ENCODE data around the gene XIRP2. TPM values are rescaled to one million over a fixed set of nuclear protein-coding genes. Genes with fewer than 3 reads are reported as not detected.

Gene XIRP2
- total and polyA plus RNA-seq, 4 donors: under 0.01 to 0.14 (median 0.01) TPM; not detected in 1

DNA sequence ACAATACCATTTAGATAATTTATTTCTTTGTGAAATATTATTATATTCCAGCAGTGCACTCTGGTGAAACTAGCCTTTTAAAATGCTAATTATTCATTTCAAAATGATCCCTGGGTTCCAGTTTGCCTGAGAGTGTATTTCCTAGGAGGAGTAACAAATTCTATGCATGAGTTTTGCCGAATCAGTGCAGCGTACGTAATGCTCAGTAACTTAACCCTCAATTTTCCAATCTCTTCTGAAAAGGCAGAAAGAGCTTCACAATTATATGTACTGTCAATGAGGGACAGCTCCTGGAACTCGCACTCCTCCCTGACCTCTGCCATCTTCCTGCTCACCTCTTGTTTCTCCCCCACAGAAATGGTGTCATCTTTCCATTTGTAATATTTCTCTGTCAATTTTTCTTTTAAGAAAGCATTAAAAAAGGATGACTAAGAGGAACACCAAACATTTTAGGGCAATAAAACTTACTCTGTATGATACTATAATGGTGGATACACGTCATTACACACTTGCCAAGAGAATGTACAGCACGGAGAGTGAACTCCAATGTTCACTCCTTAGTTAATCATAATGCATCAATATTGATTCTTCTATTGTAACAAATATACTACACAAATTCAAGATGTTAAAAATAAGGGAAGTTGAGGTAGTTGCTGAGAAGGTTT, 25.7 kb upstream of the XIRP2 start:
- Histone ChIP-seq H3K4me3 (ENCODE audit: low read depth in 1 of 3, low read length in 3 of 3) (no peak overlapping the region), H3K27me3 (ENCODE audit: control insufficient read depth in 4 of 4, insufficient read depth in 4 of 4, low read length in 3 of 4) (no peaks in the 10 kb centered on the region), H3K36me3 (ENCODE audit: control insufficient read depth in 4 of 4, insufficient read depth in 3 of 4, low read depth in 1 of 4, low read length in 3 of 4) (no peaks in the 10 kb centered on the region), H3K9me3 (ENCODE audit: control insufficient read depth in 4 of 4, low read length in 3 of 4) (no peaks in the 10 kb centered on the region), H3K4me1 (ENCODE audit: control insufficient read depth in 4 of 4, insufficient read depth in 4 of 4, low read length in 3 of 4) (no peaks in the 10 kb centered on the region), H3K9ac (ENCODE audit: low read depth in 1 of 2, low read length in 2 of 2) (no peak overlapping the region), H3K27ac (ENCODE audit: low read depth in 1 of 2, low read length in 2 of 2) (no peak overlapping the region)
- DNase-seq (ENCODE audit: low spot score): no peak
- WGBS: 62% methylated on average over 6 of the region's 6 CpGs
- no peak for TF ChIP-seq HNF4G (IDR thresholded peaks at IDR 0.05)

DNA sequence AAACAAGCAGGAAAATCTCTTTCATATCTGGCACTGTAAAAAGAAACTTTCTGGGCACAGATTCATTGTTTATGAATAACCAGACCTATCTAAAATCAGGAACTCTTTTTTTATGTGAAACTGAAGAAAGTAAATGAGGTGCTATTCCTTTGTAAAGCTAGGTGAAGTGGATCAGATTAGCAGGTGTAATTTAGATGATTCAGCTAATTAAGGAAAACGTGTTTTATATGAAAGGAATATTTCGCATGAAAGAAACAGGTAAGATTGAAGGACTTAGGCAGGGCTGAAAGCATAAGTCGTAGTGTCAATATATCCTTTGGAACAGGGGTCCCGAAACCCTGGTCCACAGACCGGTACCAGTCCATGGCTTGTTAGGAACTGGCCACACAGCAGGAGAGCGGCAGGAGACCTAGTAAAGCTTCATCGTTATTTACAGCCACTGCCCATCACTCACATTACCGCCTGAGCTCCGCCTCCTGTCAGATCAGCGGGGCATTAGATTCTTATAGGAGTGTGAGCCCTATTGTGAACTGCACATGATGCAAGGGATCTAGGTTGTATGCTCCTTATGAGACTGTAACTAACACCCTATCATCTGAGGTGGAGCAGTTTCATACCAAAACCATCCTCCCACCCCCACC, 20.3 kb upstream of the XIRP2 start:
- Histone ChIP-seq H3K36me3 (ENCODE audit: control insufficient read depth in 4 of 4, insufficient read depth in 3 of 4, low read depth in 1 of 4, low read length in 3 of 4) (no peaks in the 10 kb centered on the region), H3K9ac (ENCODE audit: low read depth in 1 of 2, low read length in 2 of 2) (no peak overlapping the region), H3K27ac (ENCODE audit: low read depth in 1 of 2, low read length in 2 of 2) (no peak overlapping the region), H3K27me3 (ENCODE audit: control insufficient read depth in 4 of 4, insufficient read depth in 4 of 4, low read length in 3 of 4) (peaks cover 0 to 3% (median 0%) of the 10 kb centered on the region in 4 donors), H3K4me3 (ENCODE audit: low read depth in 1 of 3, low read length in 3 of 3) (no peak overlapping the region), H3K9me3 (ENCODE audit: control insufficient read depth in 4 of 4, low read length in 3 of 4) (no peaks in the 10 kb centered on the region), H3K4me1 (ENCODE audit: control insufficient read depth in 4 of 4, insufficient read depth in 4 of 4, low read length in 3 of 4) (no peaks in the 10 kb centered on the region)
- 63% methylated on average over 10 of the region's 10 CpGs for WGBS
- DNase-seq (ENCODE audit: low spot score): no peak
- TF ChIP-seq, protein P1, sequence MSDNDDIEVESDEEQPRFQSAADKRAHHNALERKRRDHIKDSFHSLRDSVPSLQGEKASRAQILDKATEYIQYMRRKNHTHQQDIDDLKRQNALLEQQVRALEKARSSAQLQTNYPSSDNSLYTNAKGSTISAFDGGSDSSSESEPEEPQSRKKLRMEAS (IDR thresholded peaks at IDR 0.05): no peak
- TF ChIP-seq JUND (IDR thresholded peaks at IDR 0.05): no peak
- no peak for TF ChIP-seq TAF1 (conservative IDR thresholded peaks at IDR 0.05)
- TF ChIP-seq YY1 (IDR thresholded peaks at IDR 0.05): no peak
- no peak for TF ChIP-seq HNF4G (IDR thresholded peaks at IDR 0.05)
- TF ChIP-seq, protein P2, sequence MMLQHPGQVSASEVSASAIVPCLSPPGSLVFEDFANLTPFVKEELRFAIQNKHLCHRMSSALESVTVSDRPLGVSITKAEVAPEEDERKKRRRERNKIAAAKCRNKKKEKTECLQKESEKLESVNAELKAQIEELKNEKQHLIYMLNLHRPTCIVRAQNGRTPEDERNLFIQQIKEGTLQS (IDR thresholded peaks at IDR 0.05): no peak
- TF ChIP-seq NR2F2 (IDR thresholded peaks at IDR 0.05): no peak
- TF ChIP-seq EGR1 (IDR thresholded peaks at IDR 0.05; ENCODE audit: low read depth in 2 of 2): no peak
- no peak for TF ChIP-seq RXRA (IDR thresholded peaks at IDR 0.05)
- no peak for TF ChIP-seq GABPA (IDR thresholded peaks at IDR 0.05 in 1 of 2, conservative IDR thresholded peaks at IDR 0.05 in 1 of 2)
- no peak for TF ChIP-seq HNF4A (conservative IDR thresholded peaks at IDR 0.05)
- TF ChIP-seq, protein P3, sequence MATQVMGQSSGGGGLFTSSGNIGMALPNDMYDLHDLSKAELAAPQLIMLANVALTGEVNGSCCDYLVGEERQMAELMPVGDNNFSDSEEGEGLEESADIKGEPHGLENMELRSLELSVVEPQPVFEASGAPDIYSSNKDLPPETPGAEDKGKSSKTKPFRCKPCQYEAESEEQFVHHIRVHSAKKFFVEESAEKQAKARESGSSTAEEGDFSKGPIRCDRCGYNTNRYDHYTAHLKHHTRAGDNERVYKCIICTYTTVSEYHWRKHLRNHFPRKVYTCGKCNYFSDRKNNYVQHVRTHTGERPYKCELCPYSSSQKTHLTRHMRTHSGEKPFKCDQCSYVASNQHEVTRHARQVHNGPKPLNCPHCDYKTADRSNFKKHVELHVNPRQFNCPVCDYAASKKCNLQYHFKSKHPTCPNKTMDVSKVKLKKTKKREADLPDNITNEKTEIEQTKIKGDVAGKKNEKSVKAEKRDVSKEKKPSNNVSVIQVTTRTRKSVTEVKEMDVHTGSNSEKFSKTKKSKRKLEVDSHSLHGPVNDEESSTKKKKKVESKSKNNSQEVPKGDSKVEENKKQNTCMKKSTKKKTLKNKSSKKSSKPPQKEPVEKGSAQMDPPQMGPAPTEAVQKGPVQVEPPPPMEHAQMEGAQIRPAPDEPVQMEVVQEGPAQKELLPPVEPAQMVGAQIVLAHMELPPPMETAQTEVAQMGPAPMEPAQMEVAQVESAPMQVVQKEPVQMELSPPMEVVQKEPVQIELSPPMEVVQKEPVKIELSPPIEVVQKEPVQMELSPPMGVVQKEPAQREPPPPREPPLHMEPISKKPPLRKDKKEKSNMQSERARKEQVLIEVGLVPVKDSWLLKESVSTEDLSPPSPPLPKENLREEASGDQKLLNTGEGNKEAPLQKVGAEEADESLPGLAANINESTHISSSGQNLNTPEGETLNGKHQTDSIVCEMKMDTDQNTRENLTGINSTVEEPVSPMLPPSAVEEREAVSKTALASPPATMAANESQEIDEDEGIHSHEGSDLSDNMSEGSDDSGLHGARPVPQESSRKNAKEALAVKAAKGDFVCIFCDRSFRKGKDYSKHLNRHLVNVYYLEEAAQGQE (IDR thresholded peaks at IDR 0.05): no peak
- TF ChIP-seq RAD21 (IDR thresholded peaks at IDR 0.05): no peak

DNA sequence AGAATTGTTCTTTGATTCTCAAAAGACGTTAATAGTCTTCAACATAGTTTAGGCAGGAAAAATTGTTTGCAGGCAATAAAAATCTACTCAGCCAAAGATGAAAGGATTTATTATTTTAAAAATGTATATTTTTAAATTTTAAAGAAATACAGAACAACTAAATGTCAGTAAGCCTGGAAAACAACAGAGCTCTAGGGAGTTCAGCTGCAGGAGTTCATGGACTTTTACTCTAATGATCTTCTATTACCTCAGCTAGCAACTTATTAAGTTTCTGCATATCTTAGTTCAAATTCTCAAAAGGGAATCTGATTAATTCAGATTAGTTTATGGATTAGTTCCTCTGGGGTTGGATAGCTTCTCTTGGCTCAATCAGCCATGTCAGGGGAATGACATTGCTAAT, 17.9 kb upstream of the XIRP2 start:
- H3K4me3 ChIP-seq (ENCODE audit: low read depth in 1 of 3, low read length in 3 of 3): no peak overlapping the region
- no peak for DNase-seq (ENCODE audit: low spot score)
- H3K9ac ChIP-seq (ENCODE audit: low read depth in 1 of 2, low read length in 2 of 2): no peak overlapping the region
- TF ChIP-seq HNF4A (conservative IDR thresholded peaks at IDR 0.05): no peak
- no peak for TF ChIP-seq HNF4G (IDR thresholded peaks at IDR 0.05)
- TF ChIP-seq FOXA2 (IDR thresholded peaks at IDR 0.05): no peak
- no peak for TF ChIP-seq JUND (IDR thresholded peaks at IDR 0.05)
- no peak for TF ChIP-seq FOXA1 (IDR thresholded peaks at IDR 0.05)
- no peak for TF ChIP-seq RAD21 (IDR thresholded peaks at IDR 0.05)
- no peak for TF ChIP-seq EGR1 (IDR thresholded peaks at IDR 0.05; ENCODE audit: low read depth in 2 of 2)
- 93% methylated on average over 1 of the region's 1 CpG for WGBS
- no peaks in the 10 kb centered on the region for H3K36me3 ChIP-seq (ENCODE audit: control insufficient read depth in 4 of 4, insufficient read depth in 3 of 4, low read depth in 1 of 4, low read length in 3 of 4)
- no peaks in the 10 kb centered on the region for H3K4me1 ChIP-seq (ENCODE audit: control insufficient read depth in 4 of 4, insufficient read depth in 4 of 4, low read length in 3 of 4)
- H3K27ac ChIP-seq (ENCODE audit: low read depth in 1 of 2, low read length in 2 of 2): no peak overlapping the region
- no peaks in the 10 kb centered on the region for H3K9me3 ChIP-seq (ENCODE audit: control insufficient read depth in 4 of 4, low read length in 3 of 4)
- H3K27me3 ChIP-seq (ENCODE audit: control insufficient read depth in 4 of 4, insufficient read depth in 4 of 4, low read length in 3 of 4): peaks cover 0 to 3% (median 0%) of the 10 kb centered on the region in 4 donors

All from liver (tissue), 9 donors.